ENCODE results near the gene NCEH1. TPM values are rescaled to one million over a fixed set of nuclear protein-coding genes. Genes with fewer than 3 reads are reported as not detected.
"Not testable (repeated sequence)": the region's sequence is repeated elsewhere in the genome, so short reads cannot be mapped to it uniquely, and the experiment has no call there.

NCEH1 gene
- total RNA-seq, 1 donor from 2014 or later, result 15.1 TPM

DNA sequence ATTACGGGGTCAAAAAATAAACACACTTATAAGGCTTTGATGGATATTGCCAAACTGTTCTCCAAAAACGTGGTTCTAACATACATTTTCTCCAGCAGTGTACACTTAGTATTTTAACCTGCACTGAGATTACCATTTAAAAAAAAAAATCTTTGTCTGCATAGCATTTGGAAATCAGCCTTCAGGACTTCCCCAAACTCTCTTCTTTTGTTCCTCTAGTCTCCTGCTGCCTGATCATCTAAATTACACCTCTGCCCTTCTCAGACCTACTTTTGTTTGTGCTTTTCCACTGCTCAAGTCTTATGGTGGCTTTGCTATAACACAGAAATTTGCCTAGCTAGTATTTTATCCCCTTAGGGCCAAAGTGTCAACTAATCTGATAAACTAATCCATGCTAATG lies 3.8 kb downstream of the NCEH1 start:
- DNase-seq (ENCODE audit: low spot score), result no peak

DNA sequence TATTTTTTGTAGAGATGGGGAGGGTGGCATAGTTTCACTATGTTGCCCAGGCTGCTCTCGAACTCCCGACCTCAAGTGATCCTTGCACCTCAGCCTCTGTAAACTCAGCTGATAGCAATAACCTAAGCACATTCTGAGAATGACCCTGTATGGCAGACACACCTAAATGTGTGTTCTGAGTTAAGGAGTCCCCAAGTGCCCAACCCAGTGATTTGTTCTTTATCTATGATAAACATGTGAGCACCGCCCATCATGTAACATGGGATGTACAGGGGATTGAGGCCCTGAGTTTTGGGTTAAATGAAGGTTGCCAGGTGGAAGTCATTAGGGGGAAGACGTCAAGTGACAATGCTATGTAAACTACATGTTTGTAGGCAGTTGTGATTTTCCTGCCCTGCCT lies 5.7 kb downstream of the NCEH1 start:
- DNase-seq (ENCODE audit: low spot score), result no peak

DNA sequence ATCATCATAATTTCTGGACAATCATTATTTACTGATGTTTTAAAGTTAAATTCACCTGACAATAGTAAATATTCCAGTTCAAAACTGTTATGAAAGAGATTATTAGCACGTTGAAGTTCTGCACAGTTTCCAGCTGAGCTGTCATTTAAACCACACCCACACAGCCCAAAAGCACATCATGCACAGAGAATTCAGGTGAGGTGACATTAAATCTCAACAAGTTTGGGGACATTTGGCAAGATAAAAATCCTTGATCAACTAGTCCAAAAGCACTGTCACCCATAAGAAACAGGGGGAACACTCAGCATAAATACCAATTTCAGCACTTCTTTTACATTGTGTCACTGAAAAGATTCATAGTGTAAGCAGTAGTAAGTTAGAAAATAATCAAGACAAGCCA lies 6.9 kb downstream of the NCEH1 start:
- DNase-seq (ENCODE audit: low spot score), result no peak

DNA sequence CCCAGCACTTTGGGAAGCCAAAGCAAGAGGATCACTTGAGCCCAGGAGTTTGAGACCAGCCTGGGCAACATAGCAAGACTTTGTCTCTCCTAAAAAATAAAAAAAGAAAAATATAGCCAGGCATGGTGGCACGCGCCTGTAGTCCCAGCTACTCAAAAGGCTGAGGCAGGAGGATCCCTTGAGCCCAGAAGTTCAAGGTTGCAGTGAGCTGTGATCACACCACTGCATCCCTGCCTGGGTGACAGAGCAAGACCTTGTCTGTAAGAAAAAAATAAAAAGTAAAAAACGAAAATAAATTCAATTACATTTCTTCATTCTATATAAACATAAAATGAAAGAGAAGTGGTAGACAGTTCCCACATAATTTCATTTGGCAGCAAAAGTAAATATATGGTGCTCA lies 8.1 kb downstream of the NCEH1 start:
- not testable (repeated sequence) for DNase-seq (ENCODE audit: low spot score)

DNA sequence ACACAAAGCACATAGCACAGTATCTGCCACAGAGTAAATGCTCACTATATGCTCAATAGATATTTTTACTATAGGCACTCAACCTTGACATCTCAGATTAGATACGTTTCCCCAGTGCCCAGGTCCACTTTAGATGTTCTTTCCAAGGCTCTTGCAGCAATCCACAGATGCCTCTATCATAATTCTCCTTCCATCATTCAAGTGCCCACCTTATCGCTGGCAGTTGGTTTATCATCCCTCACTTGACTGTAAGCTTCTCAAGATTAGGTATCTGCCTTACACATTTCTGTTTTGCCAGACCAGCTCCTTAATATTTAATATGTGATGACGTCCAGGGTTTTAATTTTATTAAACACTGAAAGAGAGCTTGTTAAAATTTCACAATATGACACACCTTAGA lies 8.6 kb downstream of the NCEH1 start:
- no peak for DNase-seq (ENCODE audit: low spot score)

DNA sequence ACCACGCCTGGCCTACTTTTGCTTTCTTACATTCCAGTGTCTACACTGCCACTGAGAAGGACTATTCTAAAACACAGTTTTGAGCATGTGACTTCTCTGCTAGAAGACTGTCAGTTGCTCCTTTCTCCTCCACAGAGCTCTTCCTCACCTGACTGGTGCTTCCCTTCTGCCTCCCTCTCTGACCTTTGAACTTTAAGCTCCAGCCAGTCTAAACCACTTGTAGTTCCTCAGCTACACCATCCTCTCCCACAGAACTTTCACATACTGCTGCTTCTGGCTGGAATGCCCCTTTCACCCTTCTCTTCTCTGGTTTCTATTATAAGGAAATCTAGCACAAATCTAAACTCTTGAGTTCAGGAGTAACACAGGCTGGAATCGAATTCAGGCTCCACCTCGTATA lies 9.1 kb downstream of the NCEH1 start:
- DNase-seq (ENCODE audit: low spot score), result no peak

DNA sequence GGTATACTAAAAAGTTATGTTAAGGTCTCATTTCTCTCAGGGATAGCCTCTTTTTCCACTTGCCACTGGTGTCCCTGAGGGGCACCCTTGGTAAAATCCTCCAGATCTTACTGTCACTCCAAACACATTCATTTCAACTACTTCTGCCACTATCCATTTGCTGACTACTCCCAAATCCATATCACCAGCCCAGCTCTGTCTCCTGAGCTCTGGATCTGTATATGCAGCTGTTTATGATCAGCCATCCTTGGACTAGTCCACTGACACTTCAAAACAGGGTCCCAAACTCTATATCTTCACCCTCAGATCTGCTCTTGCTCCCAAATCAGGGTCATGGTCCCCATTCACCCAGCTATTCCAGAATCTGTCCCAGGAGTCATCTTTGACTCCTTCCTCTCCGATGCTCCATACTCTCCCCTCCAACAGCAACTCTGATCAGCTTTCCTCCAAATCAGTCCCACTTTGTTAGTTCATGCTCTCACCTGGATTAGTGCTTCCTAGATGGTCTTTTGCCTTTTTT lies 9.9 kb downstream of the NCEH1 start:
- DNase-seq (ENCODE audit: low spot score), result no peak

DNA sequence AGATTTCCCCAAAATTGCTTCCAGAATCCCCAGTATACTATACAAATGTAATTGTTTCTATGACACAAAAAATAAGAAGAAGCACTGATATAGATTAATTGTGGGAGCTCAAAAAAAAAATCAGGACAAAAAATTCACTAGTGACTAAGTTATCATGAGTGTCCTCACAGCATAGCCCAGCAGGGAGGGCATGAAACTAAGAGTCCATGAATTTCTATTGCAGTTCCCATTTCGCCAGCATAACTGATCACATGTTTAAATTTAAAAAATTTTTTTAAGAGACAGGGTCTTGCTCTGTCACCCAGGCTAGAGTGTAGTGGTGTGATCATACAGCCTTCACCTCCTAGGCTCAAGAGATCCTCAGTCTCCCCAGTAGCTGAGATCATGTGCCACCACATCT lies 10.6 kb downstream of the NCEH1 start:
- DNase-seq (ENCODE audit: low spot score), result no peak

DNA sequence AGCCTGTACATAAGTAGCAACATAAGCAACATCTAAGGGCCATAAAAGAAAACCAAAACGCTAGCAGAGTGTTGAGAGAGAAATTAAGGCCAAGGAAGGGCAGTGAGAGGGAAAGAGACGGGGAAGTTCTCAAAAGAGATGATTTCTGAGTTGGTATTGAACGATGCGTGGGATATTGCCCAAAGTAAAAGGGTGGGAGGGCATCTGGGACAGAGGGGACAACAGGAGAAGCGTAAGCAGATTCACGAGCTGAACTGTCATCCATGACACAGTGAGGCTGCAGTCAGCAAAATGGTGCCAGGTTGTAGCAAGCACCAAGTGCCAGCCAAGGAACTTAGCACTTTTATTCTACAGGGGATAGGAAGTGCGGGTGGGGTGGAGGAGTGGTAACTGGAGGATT lies 11.8 kb downstream of the NCEH1 start:
- no peak for DNase-seq (ENCODE audit: low spot score)

DNA sequence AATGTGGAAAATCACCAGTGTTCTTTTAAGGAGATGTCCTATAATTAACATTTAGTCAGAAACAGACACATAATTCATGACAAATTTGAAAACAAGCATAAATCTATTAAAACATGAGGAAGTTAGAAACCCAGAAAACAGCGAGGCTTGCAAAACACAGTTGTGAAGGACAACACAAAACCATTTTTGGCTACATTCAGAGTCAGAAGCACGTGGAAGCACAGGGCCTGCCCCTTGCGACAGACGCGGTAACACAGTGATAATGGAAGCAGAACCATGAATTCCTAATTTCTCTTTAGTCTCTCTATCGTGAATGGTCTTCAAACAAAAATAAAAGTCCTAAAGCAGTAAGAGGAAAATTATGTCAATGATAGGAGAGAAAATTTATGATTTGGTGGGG lies 12.2 kb downstream of the NCEH1 start:
- DNase-seq (ENCODE audit: low spot score), result peak; percentile 18

DNA sequence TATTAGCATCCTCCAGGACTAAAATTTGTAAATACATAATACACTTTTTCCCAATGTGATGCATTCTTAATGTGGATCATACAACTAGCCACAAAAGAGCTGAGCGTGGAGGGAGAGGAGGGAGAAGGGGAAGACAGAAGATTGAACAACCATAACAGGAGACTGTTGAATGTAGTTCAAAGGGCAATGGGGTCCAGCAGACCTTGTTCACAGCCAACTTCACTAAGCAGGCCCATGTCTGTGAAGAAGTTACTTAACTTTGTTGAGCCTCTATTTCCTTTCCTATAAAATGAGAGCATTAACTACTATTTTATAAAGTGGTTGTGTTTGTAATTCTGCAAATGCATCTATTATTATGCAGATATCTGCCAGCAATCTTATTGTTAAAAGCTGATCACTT lies 13.3 kb downstream of the NCEH1 start:
- no peak for DNase-seq (ENCODE audit: low spot score)

DNA sequence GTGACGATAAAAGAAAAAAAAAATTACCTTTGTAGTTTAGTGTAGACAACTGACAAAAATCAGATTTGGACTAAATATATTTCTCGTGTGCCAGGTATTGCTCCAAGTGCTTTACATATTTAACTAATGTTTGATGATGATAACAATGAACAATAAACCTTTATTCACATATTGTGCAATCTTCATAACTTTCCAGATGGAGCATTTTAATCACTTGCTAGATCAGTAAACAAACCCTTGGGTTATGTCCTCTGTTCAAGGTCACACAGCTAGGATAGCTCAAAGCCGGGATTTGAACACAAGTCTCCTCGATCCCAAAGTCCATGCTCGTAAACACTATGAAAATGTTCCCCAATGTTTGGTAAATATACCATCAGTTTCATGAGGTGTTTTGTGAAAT lies 14.5 kb downstream of the NCEH1 start:
- no peak for DNase-seq (ENCODE audit: low spot score)

DNA sequence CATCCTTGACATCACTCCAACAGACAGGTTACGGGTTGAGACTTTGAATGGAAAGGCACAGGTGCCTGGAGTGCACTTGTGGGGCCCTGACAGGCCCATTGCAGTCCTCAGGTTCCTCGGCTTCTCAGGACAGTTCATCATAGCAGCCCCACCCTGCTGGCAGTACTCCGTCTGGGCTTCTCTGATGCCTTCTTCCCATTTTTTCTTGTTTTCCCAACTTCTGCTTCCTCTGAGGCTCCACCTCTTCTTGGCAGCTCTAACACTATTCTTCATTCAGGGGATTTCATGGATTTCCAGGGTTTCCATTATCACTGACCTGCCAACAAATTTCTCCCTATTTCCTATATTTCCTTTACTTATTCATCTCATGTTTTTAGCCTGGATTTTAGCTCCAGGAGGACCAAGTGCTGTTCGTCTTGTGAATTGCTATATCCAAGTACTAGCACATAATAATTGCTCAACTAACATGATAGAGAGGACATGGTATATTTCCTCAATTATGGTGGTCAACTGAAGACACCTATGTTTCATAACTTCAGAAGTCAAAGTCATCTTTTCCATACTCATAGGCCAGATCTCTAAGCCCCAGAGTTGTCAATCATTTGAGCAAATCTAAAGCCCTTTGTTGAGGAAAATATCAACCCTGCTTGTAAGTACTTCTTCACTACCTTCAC lies 16.2 kb downstream of the NCEH1 start:
- no peak for DNase-seq (ENCODE audit: low spot score)

DNA sequence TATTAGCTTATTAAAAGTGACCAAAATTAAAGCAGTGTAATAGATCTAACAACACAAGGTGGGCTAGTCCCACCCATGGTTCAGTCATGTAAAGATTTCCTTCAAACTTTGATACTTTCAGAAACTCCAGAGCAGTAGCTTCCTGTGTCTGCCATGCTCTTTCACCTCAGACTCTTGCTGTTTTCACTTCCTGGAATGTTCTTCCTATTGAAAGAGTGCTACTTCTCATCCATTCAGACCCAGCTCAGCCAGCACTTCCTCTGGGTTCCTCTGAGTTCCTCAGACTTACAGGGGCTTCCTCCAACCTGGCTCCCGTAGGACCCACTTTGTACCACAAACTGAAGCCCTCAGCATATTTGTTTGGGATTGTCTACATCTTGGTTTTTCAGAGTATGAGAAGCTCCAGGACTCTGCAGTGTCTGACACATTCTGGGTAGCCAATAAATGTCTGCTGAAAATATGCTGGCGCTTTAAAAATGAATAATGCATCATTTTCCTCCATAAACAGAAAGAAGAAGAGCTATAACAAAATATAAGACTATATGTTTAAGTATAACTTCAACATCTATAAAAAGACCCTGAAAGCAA lies 18.0 kb downstream of the NCEH1 start:
- DNase-seq (ENCODE audit: low spot score), result no peak

DNA sequence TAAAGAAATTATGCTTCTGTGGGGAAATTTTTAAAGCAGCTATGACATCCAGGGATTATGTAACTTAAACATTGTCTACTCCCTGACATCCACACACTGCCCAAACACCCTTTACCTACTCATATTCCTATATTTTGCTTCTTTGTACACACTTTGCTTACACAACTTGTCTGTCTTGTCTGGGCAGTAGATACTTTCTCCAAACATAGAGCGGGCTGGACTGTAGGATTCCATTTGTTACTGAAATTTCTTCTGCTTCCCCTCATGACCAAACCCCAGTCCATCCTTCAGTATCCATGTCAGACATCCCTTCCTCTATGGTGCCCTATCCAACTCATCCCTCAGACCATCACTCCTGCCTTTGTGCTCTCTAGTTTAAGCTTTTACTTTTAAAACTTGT lies 19.9 kb downstream of the NCEH1 start:
- DNase-seq (ENCODE audit: low spot score), result no peak

DNA sequence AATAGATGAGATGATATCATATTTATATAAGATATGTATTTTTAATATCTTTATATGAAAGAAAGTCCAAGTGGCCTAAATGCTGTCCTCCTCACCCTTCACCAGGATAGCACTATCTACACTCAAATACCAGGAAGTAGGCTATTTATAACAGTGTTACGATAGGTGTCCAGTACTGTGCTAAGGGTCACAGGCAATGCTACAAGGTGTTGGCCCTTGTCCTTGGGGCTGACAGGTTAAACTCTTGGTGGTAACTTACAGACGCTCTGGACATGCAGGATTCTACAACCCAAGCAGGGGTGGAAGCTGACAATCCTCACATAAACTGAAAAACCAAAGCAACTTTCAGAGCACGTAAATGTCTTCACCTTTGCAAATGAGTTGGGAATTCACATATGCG lies 22.3 kb downstream of the NCEH1 start:
- no peak for DNase-seq (ENCODE audit: low spot score)

DNA sequence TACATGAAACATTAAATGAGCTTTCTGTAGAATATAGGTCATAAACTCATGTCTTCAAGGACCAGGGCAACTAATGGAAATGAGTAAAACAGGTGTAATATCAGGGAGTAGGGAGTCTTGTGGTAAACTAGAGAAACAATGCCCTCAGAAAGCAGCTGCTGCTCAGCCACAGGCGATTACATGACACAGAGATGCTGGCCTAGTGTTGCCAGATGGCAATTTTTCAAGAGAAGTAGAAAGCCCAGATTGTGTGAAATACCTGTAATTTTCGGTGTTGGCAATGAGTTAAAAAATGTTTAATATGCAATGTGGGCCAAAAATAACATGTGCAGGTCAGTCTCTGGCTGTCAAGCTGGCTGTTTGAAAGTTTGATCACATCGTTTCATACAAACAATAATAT lies 23.4 kb downstream of the NCEH1 start:
- no peak for DNase-seq (ENCODE audit: low spot score)

DNA sequence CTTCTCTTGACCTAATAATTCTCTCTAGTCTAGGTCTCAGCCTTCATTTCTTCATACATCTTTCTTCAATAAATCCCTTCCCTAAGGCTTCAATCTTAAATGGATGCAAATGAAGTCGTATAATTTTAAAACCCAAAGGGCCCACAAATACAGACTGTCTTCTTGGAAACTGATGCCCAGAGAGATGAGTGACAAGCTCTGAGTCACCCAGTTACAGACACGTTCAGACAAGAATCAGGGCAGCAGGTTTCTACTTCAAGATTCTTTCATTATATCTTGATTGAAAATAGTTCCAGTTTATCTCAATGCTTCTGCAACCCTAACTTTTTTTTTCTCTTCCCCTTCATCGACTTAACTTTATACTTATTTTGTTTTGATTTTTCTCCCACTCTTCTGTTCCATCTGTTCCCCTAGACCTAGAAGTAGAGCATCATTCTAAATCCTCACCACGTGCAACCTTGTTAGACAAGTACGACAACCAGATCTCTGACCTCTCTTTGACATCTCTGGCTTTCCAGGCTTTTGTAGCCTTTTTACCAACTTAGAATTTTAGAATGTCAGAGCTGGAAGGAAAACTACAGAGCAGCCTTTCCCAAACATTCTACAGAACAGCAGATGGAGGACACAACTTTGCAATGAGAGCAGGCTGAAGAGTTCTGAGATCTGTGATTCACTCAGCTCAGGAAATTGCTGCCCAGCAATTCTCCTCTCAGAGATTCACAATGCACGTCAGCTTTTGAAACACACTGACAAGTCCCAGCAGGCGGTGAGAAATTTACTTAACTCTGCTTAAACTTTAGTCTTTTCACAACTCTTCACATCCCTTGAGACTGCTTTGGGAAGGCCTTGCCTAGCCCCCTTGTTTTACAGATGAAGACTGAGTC lies 25.3 kb downstream of the NCEH1 start:
- DNase-seq (ENCODE audit: low spot score), result no peak

DNA sequence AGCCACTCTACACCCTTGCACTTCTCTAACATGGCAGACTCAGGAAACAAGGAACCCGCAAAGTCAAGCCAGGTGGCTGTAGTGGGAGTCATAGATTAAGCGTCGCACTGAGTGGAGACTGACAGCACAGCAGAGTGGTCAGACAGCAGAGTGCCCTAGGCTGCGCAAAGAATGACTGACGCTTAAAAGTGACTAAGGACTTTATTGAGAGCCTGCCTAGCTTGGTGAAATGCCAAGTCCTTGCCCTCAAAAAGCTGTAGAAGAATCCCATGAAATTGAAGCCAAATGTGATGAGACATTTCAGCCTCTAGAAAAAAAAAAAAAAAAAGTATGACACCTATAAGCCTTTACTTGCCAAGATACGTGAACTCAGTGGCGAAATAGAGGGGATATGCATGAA lies 30.2 kb downstream of the NCEH1 start:
- DNase-seq (ENCODE audit: low spot score), result no peak

DNA sequence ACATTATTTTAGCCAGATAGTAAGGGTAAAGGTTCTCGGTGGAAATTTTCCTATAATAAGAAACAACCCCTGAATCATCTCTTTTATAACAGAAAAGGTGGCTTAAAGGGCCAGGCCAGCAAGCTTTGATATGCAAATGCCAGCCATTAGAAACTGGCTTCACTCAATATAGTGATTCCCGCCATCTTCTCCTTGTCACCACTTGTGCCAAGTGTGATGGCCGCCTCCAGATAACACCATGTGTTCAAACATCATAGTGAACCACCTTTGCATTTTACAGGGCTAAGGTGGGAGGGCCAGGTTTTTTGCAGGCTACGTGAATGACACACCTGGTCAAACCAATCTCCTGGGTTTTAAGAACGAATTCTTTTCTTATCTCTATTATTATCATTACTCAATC lies 31.3 kb downstream of the NCEH1 start:
- no peak for DNase-seq (ENCODE audit: low spot score)

DNA sequence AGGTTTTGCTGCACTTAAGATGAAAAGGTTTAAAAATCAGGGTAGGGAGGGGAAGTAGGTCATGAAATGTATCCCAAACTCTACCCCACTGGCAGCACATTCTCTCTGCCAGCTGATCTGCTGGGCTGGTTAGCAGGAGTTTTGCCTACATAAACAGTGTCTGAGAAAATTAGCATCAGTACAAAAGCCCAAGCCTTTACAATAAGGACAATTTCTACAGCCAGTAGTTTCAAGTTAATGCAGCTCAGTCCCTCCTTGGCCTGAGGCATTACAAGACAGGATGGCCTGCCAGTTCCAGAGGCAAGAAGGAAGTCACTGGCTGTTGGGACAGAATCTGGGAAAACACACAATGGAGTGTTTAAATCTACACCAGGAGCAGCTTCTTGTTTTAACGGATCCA lies 32.8 kb downstream of the NCEH1 start:
- DNase-seq (ENCODE audit: low spot score), result no peak

DNA sequence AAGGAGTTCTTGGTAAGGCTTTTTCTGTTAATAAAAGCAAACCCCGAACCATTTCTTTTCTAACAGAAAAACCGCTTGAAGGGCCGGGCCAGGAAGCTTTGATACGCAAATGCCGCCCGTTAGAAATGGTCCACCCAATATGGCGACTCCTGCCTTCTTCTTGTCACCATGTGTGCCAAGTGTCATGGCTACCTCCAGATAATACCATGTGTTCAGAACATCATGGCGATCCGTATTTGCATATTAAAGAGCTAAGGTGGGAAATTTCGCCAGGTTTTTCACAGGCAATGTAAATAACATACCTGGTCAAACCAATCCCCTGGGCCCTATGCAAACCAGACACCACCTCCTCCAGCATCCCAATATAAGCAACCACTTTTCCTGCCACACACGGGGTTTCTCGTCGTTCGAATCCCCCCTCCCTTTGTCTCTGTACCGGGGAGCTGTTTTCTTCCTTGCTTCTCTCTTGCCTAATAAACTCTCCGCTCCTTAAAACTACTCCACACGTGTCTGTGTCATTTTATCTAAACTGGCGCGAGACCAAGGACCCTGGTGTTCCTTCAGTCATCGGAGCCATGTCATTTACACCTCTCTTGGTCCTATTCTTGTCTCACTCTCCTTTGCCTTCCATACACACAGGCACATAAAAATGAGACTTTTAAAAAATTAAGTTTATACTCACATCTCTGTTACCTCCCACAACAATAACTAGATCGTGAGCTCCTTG lies 34.5 kb downstream of the NCEH1 start:
- DNase-seq (ENCODE audit: low spot score), result no peak
